Measurements from ENCODE around the gene CROCC2. TPM values are rescaled to one million over a fixed set of nuclear protein-coding genes. Genes with fewer than 3 reads are reported as not detected.

The CROCC2 gene
- total RNA-seq, 4 donors from 2014 or later = 0.10 TPM; not detected in 3

DNA sequence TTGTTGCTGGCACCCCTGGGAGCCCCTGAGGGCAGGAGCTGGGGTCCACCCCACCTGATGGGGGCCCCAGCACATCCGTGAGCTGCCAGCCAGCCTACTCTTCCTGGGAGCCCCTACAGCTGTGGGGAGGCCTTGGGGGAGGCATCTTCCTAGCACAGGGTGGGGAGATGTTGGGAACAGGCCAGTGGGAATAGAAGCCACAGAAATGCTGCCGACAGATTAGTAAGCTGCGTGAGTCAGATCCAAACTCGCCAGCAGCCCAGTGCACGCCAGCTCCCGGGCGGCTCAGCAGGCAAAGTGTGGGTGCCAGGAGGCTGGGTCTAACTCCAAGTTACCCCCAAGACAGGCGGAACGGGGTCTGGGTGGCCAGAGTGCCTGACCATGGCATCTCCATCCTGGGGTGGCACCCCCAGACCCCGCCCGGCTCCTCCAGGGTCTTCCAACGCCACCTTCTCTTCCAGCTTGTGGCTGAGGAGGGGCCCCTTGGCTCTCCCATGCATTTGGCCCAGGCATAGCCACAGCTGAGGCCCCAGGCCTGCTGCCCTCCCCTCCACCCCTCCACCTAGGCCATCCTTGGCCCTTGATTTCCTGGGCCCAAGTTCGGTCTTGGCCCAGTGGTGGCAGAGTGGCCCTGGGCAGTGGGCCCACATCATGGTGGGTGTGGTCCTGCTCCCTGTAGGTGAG, 15.3 kb downstream of the CROCC2 start:
- TF ChIP-seq CTCF (IDR thresholded peaks at IDR 0.05) = no peak
- no peak overlapping the region for H3K4me3 ChIP-seq (ENCODE audit: low read depth, poor library complexity, severe bottlenecking)
- DNase-seq (ENCODE audit: low spot score in 2 of 2) = peak; percentile 65 to 94
- intact Hi-C loops (cut with DNase I; ENCODE audit: low total_unique reads) = no loop called here
- 20 to 47% methylated on average over 1 to 13 of the region's 13 CpGs for WGBS, 2 donors

DNA sequence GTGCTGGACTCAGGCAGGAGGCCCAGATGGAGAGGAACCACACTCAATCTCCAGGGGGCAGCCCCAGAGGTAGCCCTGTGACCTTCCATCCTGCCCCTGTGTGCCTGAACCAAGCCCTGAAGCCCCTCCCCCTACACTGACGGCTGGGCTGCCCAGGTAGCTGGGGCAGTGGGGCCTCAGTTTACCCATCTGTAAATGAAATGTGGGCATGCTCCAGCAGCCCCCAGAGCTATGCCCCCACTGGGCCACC, 15.8 kb downstream of the CROCC2 start:
- 75% methylated on average over 1 of the region's 1 CpG; no CpG with 5 or more reads in 1 of the 2 donors for WGBS, 2 donors
- DNase-seq (ENCODE audit: low spot score in 2 of 2) = peak in 1 of 2 donors; percentile 81
- intact Hi-C loops (cut with DNase I; ENCODE audit: low total_unique reads) = no loop called here
- no peak for TF ChIP-seq CTCF (IDR thresholded peaks at IDR 0.05)
- TF ChIP-seq POLR2A (IDR thresholded peaks at IDR 0.05) = no peak
- H3K4me3 ChIP-seq (ENCODE audit: low read depth, poor library complexity, severe bottlenecking) = no peak overlapping the region

DNA sequence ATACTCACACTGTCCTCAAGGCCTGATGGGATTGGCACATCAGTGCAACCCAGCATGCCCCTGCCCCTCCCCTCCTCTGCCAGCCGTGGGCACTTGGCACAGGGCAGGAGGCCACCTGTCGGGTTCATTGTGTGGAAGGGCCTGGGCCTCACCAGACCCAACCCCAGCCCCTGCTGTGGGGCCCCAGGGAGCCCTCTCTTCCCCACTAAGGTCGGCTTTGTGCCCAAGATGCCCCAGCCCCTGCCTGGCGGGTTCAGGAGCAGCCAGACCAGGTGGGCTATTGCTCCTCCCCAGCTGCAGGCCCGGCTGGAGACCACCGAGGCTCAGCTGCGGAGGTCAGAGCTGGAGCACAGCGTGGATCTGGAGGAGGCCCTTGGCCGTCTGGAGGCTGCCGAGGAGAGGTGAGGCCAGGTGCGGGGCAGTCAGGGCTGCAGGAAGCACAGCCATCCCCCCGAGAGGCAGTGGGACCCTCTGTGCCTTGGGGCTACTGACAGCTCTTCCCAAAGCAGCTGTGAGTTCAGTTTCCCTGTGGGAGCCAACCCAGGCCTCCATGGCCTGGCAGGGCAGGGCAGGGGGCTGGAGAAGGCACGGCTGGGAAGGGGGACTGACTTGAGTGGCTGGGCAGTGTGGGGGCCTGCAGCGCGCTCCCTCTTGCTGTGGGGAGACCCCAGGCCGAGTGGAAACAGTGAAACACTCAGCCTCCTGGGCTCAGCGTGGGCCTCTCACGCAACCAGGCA, 16.3 kb downstream of the CROCC2 start:
- 81 to 87% methylated on average over 9 to 16 of the region's 18 CpGs for WGBS, 2 donors
- peak; percentile 2 to 82 for DNase-seq (ENCODE audit: low spot score in 2 of 2)
- intact Hi-C loops (cut with DNase I; ENCODE audit: low total_unique reads) = no loop called here
- H3K4me3 ChIP-seq (ENCODE audit: low read depth, poor library complexity, severe bottlenecking) = no peak overlapping the region
- no peak for TF ChIP-seq CTCF (IDR thresholded peaks at IDR 0.05)
- no peak for TF ChIP-seq POLR2A (IDR thresholded peaks at IDR 0.05)

DNA sequence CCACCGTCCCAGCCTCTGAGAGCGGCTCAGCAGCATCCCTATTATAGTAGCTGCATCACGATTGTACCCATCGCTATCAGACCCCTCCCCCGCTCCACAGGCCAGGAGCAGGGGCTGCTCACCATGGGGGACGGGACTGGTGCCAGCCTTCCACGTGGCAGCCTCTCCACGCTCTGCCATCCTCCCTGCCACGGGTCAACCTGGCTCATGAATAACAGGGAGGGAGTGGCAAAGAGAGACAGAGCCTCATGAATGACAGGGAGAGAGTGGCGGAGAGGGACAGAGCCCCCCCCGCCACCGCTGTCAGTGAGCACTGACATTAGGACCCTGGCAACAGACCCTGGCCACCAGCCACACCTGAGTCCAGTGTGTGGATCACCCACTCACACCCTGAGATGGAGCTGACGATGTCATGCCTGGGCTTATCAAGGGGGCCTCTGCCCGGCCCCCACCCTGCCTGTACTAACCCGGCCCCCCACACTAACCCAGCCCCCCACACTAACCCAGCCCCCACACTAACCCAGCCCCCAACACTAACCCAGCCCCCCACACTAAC, 16.9 kb downstream of the CROCC2 start:
- intact Hi-C loops (cut with DNase I; ENCODE audit: low total_unique reads) = no loop called here
- 75 to 76% methylated on average over 9 to 13 of the region's 15 CpGs for WGBS, 2 donors
- TF ChIP-seq CTCF (IDR thresholded peaks at IDR 0.05) = no peak
- TF ChIP-seq POLR2A (IDR thresholded peaks at IDR 0.05) = no peak
- H3K4me3 ChIP-seq (ENCODE audit: low read depth, poor library complexity, severe bottlenecking) = no peak overlapping the region
- DNase-seq (ENCODE audit: low spot score in 2 of 2) = peak; percentile 12 to 81

- no peak for TF ChIP-seq POLR2A (IDR thresholded peaks at IDR 0.05)
- no peak for TF ChIP-seq CTCF (IDR thresholded peaks at IDR 0.05)
- peak in 1 of 2 donors; percentile 82 for DNase-seq (ENCODE audit: low spot score in 2 of 2)
- intact Hi-C loops (cut with DNase I; ENCODE audit: low total_unique reads) = no loop called here
- 51 to 59% methylated on average over 14 of the region's 14 CpGs for WGBS, 2 donors
- no peak overlapping the region for H3K4me3 ChIP-seq (ENCODE audit: low read depth, poor library complexity, severe bottlenecking)
These were observed 19.0 kb downstream of the CROCC2 start for GRCh38 chr2:240925191-240925567.

Data from lower leg skin (tissue), 4 donors.